ENCODE data around the gene EHF.
"Not testable (repeated sequence)": the region's sequence is repeated elsewhere in the genome, so short reads cannot be mapped to it uniquely, and the experiment has no call there.

Gene EHF

GRCh38 chr11:34587282-34587677 is 33.6 kb upstream of the EHF start:
- DNase-seq (ENCODE audit: insufficient read length, low spot score) (no peak), FAIRE-seq (no peak)
- TF ChIP-seq PAX5 (IDR thresholded peaks at IDR 0.05; ENCODE audit: insufficient read depth, low read length, severe bottlenecking), result no peak
- no peak for TF ChIP-seq POLR2AphosphoS5 (IDR thresholded peaks at IDR 0.05; ENCODE audit: low read depth, low read length)
- no peak for TF ChIP-seq SPI1 (IDR thresholded peaks at IDR 0.05; ENCODE audit: low read depth, low read length)
- no peak for TF ChIP-seq TAF1 (IDR thresholded peaks at IDR 0.05; ENCODE audit: low read depth, low read length)
- TF ChIP-seq POU2F2 (IDR thresholded peaks at IDR 0.05; ENCODE audit: low read depth, low read length), result no peak
- no peak for TF ChIP-seq POLR2A (IDR thresholded peaks at IDR 0.05; ENCODE audit: low read depth, low read length)

DNA sequence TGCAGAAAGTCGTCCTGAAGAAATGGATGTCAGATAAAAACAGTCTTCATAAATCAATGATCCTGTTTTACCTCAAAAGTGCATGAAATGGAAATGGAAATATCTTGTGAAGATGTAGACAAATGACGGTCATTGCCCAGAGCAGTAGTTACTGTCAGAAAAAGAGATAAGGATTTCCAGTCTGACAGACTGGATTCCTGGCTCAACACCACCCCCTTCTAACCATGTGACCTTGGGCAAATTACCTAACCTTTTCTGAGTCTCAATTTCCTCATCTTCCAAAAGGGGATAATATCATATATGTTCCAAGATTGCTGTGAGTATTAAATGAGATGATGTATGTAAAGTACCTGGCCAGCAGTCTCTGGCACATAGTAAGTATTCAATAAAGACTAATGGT is 32.9 kb upstream of the EHF start:
- TF ChIP-seq POLR2A (IDR thresholded peaks at IDR 0.05; ENCODE audit: low read depth, low read length) (no peak), PAX5 (IDR thresholded peaks at IDR 0.05; ENCODE audit: insufficient read depth, low read length, severe bottlenecking) (no peak), TAF1 (IDR thresholded peaks at IDR 0.05; ENCODE audit: low read depth, low read length) (no peak), POU2F2 (IDR thresholded peaks at IDR 0.05; ENCODE audit: low read depth, low read length) (no peak), SPI1 (IDR thresholded peaks at IDR 0.05; ENCODE audit: low read depth, low read length) (no peak), POLR2AphosphoS5 (IDR thresholded peaks at IDR 0.05; ENCODE audit: low read depth, low read length) (no peak)
- no peak for FAIRE-seq
- no peak for DNase-seq (ENCODE audit: insufficient read length, low spot score)

DNA sequence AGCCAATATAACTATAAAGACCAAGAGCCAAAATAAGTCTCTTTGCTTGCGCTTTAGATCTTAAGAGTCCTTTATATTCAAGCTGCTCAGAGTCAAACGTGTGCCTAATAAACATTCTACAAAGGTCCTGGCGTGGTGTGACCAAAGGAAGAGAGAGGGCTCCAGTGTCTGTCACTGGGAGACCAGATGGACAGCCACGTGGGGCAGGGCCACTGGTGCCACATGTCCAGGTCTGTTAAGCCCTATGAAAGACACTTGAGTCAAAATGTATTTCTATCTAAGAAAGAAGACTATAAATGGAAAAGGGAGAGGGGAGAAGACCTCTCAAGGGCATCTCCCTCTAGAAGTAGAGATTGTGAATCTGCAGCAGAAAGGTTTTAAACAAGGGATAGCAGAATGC is 32.2 kb upstream of the EHF start:
- FAIRE-seq, result no peak
- TF ChIP-seq POLR2AphosphoS5 (IDR thresholded peaks at IDR 0.05; ENCODE audit: low read depth, low read length), result no peak
- TF ChIP-seq POLR2A (IDR thresholded peaks at IDR 0.05; ENCODE audit: low read depth, low read length), result no peak
- no peak for TF ChIP-seq SPI1 (IDR thresholded peaks at IDR 0.05; ENCODE audit: low read depth, low read length)
- TF ChIP-seq POU2F2 (IDR thresholded peaks at IDR 0.05; ENCODE audit: low read depth, low read length), result no peak
- TF ChIP-seq PAX5 (IDR thresholded peaks at IDR 0.05; ENCODE audit: insufficient read depth, low read length, severe bottlenecking), result no peak
- TF ChIP-seq TAF1 (IDR thresholded peaks at IDR 0.05; ENCODE audit: low read depth, low read length), result no peak
- no peak for DNase-seq (ENCODE audit: insufficient read length, low spot score)

GRCh38 chr11:34589177-34589576 is 31.7 kb upstream of the EHF start:
- not testable (repeated sequence) for DNase-seq (ENCODE audit: insufficient read length, low spot score)

GRCh38 chr11:34593085-34593484 is 27.8 kb upstream of the EHF start:
- TF ChIP-seq POLR2A (IDR thresholded peaks at IDR 0.05; ENCODE audit: low read depth, low read length) (no peak), POU2F2 (IDR thresholded peaks at IDR 0.05; ENCODE audit: low read depth, low read length) (no peak), TAF1 (IDR thresholded peaks at IDR 0.05; ENCODE audit: low read depth, low read length) (no peak), SPI1 (IDR thresholded peaks at IDR 0.05; ENCODE audit: low read depth, low read length) (no peak), PAX5 (IDR thresholded peaks at IDR 0.05; ENCODE audit: insufficient read depth, low read length, severe bottlenecking) (no peak), POLR2AphosphoS5 (IDR thresholded peaks at IDR 0.05; ENCODE audit: low read depth, low read length) (no peak)
- no peak for FAIRE-seq
- DNase-seq (ENCODE audit: insufficient read length, low spot score), result no peak

More at GRCh38 chr11:34589177-34589576, 31.7 kb upstream of the EHF start:
- FAIRE-seq, result not testable (repeated sequence)

DNA sequence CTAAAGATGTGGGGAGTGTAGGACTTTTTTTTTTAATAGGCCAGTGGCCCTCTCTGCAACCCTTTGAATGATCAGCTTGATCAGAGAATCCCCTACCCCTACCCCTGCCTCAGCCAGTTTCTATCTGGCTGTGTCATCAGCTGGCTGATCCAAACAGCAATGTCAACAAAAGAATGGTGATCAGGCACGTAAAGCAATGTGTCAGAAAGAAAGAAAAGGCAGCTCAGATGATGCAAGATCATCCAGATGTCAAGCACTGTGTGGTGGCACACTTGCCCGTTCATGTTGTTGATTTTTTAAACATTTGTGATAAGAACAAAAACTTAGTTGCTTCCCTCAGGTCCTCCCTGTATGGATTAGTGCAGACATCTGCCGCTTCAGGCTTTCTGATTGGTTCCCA is 26.3 kb upstream of the EHF start:
- DNase-seq (ENCODE audit: insufficient read length, low spot score) (no peak), FAIRE-seq (no peak)
- TF ChIP-seq POLR2AphosphoS5 (IDR thresholded peaks at IDR 0.05; ENCODE audit: low read depth, low read length) (no peak), SPI1 (IDR thresholded peaks at IDR 0.05; ENCODE audit: low read depth, low read length) (no peak), TAF1 (IDR thresholded peaks at IDR 0.05; ENCODE audit: low read depth, low read length) (no peak), POLR2A (IDR thresholded peaks at IDR 0.05; ENCODE audit: low read depth, low read length) (no peak), PAX5 (IDR thresholded peaks at IDR 0.05; ENCODE audit: insufficient read depth, low read length, severe bottlenecking) (no peak), POU2F2 (IDR thresholded peaks at IDR 0.05; ENCODE audit: low read depth, low read length) (no peak)

DNA sequence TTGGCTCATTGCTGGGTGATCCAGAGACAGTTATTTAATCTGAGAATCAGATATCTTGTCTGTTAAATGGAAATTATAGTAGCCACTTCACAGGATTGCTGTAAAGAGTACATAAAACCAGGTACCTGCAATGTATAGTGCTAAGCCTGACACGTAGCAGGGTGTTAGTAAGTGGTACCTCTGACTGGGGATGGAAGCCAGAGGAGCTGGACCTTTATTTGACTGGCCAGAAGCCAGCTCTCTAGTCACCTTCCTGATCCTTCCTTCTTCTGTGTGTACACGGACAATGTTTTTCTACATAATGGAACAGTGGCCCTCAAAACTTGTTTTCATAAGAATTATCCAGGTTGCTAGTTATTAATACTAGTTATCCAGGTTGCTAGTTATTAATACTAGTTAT is 25.5 kb upstream of the EHF start:
- FAIRE-seq (no peak), DNase-seq (ENCODE audit: insufficient read length, low spot score) (no peak)
- TF ChIP-seq SPI1 (IDR thresholded peaks at IDR 0.05; ENCODE audit: low read depth, low read length), result no peak
- TF ChIP-seq POLR2AphosphoS5 (IDR thresholded peaks at IDR 0.05; ENCODE audit: low read depth, low read length), result no peak
- TF ChIP-seq POU2F2 (IDR thresholded peaks at IDR 0.05; ENCODE audit: low read depth, low read length), result no peak
- no peak for TF ChIP-seq PAX5 (IDR thresholded peaks at IDR 0.05; ENCODE audit: insufficient read depth, low read length, severe bottlenecking)
- no peak for TF ChIP-seq TAF1 (IDR thresholded peaks at IDR 0.05; ENCODE audit: low read depth, low read length)
- no peak for TF ChIP-seq POLR2A (IDR thresholded peaks at IDR 0.05; ENCODE audit: low read depth, low read length)

GRCh38 chr11:34595960-34596644 is 24.8 kb upstream of the EHF start:
- TF ChIP-seq POLR2A (IDR thresholded peaks at IDR 0.05; ENCODE audit: low read depth, low read length) (no peak), POU2F2 (IDR thresholded peaks at IDR 0.05; ENCODE audit: low read depth, low read length) (no peak), POLR2AphosphoS5 (IDR thresholded peaks at IDR 0.05; ENCODE audit: low read depth, low read length) (no peak), PAX5 (IDR thresholded peaks at IDR 0.05; ENCODE audit: insufficient read depth, low read length, severe bottlenecking) (no peak), TAF1 (IDR thresholded peaks at IDR 0.05; ENCODE audit: low read depth, low read length) (no peak), SPI1 (IDR thresholded peaks at IDR 0.05; ENCODE audit: low read depth, low read length) (no peak)
- no peak for FAIRE-seq

GRCh38 chr11:34599406-34599945 is 21.4 kb upstream of the EHF start:
- DNase-seq (ENCODE audit: insufficient read length, low spot score) (no peak), FAIRE-seq (no peak)
- no peak for TF ChIP-seq PAX5 (IDR thresholded peaks at IDR 0.05; ENCODE audit: insufficient read depth, low read length, severe bottlenecking)

More at GRCh38 chr11:34595960-34596644, 24.8 kb upstream of the EHF start:
- no peak for DNase-seq (ENCODE audit: insufficient read length, low spot score)

Data from GM12891 (cell line).